ENCODE results near the gene RLF.
A peak's percentile ranks its signal among the peaks of the same experiment; 100 is the strongest.
"Not testable (repeated sequence)": the region's sequence is repeated elsewhere in the genome, so short reads cannot be mapped to it uniquely, and the experiment has no call there.

RLF gene

DNA sequence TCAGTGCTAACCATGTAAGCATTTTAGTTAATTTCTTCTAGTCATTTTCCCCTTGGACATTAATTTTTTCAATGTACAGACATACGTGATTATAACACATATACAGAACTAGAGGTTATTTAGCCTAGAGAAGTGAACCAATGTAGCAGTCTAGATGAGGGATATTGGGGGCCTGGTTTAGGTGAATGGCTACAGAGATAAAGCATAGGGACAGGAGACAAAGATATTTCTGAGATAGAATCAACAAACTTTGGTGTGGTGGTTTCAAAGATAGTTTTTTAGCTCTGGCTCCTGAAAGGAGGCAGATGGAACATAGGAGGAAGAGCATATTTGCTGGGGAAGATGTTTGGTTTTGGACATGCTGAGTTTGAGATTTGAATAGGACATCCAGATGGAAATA lies 23.0 kb downstream of the RLF start:
- H3K9me3 ChIP-seq: no peaks in the 10 kb centered on the region
- H3K36me3 ChIP-seq: peaks cover 4% of the 10 kb centered on the region

DNA sequence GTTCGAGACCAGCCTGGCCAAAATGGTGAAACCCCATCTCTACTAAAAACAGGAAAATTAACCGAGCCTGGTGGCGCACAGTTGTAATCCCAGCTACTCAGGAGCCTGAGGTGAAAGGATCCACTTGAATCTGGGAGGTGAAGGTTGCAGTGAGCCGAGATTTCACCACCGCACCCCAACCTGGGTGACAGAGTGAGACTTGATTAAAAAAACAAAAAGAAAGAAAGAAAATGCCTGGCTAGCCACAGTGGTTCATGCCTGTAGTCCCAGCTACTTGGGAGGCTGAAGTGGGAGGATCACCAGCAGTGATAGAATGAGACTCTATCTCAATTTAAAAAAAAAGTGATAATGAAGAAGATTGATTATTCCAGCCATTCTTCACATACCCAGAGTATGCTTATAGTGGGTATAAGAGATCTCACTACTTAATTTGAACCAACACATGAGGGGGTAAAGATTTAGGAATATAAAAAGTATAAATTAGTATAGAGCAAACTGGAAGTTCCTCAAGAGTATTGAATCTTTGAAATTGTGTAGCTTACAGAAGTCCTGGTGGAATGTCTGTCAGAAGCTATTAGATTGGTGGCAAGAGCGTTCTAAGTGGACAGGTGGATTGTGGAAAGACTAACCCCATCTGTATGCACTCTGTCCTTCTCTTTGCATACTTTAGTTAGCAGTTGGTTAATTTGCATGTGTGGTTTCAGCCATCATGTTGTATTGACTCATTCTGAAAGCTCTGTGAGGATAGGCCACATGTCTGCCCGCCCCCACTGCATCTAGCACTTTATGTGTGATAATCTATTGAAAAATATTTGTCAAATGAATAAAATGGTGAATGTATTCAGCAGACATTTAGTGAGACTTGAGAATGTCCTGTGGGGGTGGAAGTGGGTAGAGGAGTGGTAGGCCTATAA lies 25.0 kb downstream of the RLF start:
- Histone ChIP-seq H3K27ac (peak overlapping the region; percentile 15), H3K4me3 (ENCODE audit: low read depth in 1 of 2, low read length in 1 of 2) (no peak overlapping the region), H3K36me3 (peaks cover 19% of the 10 kb centered on the region), H3K4me1 (ENCODE audit: control insufficient read depth in 1 of 2, insufficient read depth in 1 of 2, low read depth in 1 of 2, low read length in 1 of 2) (peaks cover 0 to 4% of the 10 kb centered on the region in 2 experiments), H3K27me3 (no peaks in the 10 kb centered on the region), H3K9me3 (no peaks in the 10 kb centered on the region)
- TF ChIP-seq, protein P1, sequence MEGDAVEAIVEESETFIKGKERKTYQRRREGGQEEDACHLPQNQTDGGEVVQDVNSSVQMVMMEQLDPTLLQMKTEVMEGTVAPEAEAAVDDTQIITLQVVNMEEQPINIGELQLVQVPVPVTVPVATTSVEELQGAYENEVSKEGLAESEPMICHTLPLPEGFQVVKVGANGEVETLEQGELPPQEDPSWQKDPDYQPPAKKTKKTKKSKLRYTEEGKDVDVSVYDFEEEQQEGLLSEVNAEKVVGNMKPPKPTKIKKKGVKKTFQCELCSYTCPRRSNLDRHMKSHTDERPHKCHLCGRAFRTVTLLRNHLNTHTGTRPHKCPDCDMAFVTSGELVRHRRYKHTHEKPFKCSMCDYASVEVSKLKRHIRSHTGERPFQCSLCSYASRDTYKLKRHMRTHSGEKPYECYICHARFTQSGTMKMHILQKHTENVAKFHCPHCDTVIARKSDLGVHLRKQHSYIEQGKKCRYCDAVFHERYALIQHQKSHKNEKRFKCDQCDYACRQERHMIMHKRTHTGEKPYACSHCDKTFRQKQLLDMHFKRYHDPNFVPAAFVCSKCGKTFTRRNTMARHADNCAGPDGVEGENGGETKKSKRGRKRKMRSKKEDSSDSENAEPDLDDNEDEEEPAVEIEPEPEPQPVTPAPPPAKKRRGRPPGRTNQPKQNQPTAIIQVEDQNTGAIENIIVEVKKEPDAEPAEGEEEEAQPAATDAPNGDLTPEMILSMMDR (IDR thresholded peaks at IDR 0.05): no peak

More for the DNA sequence above, 23.0 kb downstream of the RLF start:
- no peaks in the 10 kb centered on the region for H3K27me3 ChIP-seq
- TF ChIP-seq, protein P1 (IDR thresholded peaks at IDR 0.05): no peak
- H3K27ac ChIP-seq: no peak overlapping the region
- H3K4me3 ChIP-seq (ENCODE audit: low read depth in 1 of 2, low read length in 1 of 2): no peak overlapping the region
- peaks cover 0 to 4% of the 10 kb centered on the region in 2 experiments for H3K4me1 ChIP-seq (ENCODE audit: control insufficient read depth in 1 of 2, insufficient read depth in 1 of 2, low read depth in 1 of 2, low read length in 1 of 2)

DNA sequence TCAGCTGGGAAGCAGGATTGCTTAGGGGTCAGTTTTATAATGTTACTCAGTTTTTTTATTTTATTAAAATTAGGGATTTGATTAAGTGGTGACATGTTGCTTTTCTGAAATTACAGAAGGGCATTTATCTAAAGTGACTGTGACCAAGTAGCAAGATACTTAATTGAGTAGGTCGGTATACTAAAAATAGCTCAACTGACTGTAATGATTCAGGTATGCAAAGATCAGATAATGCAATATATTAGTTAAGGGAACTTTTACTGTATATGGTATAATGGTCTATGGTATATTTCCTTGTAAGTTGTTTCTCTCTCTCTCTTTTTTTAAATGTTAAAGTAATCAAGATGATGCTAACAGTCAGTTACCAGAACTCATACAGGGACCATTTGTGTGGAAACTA lies 26.2 kb downstream of the RLF start:
- Histone ChIP-seq H3K4me1 (ENCODE audit: control insufficient read depth in 1 of 2, insufficient read depth in 1 of 2, low read depth in 1 of 2, low read length in 1 of 2) (no peaks in the 10 kb centered on the region), H3K27ac (no peak overlapping the region), H3K9me3 (no peaks in the 10 kb centered on the region), H3K27me3 (no peaks in the 10 kb centered on the region), H3K36me3 (peaks cover 30% of the 10 kb centered on the region), H3K4me3 (ENCODE audit: low read depth in 1 of 2, low read length in 1 of 2) (no peak overlapping the region)
- TF ChIP-seq, protein P1 (IDR thresholded peaks at IDR 0.05): no peak

DNA sequence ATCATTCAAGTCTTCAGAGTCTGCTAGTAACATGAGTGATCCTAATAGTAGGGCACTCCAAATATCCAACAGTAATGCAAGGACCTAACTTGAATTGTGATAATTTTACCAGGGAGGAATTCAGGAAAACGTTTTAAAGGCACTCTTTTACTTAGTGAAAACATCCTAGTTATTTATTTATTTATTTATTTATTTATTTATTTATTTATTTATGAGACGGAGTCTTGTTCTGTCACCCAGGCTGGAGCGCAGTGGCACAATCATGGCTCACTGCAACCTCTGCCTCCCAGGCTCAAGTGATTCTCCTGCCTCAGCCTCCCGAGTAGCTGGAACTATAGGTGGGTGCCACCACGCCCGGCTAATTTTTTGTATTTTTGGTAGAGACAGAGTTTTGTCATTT lies 33.5 kb downstream of the RLF start:
- H3K27me3 ChIP-seq; H3K9me3 ChIP-seq; H3K4me3 ChIP-seq (ENCODE audit: low read depth in 1 of 2, low read length in 1 of 2); H3K27ac ChIP-seq; H3K4me1 ChIP-seq (ENCODE audit: control insufficient read depth in 1 of 2, insufficient read depth in 1 of 2, low read depth in 1 of 2, low read length in 1 of 2): not testable (repeated sequence)
- H3K36me3 ChIP-seq: peaks cover 57% of the 10 kb centered on the region

DNA sequence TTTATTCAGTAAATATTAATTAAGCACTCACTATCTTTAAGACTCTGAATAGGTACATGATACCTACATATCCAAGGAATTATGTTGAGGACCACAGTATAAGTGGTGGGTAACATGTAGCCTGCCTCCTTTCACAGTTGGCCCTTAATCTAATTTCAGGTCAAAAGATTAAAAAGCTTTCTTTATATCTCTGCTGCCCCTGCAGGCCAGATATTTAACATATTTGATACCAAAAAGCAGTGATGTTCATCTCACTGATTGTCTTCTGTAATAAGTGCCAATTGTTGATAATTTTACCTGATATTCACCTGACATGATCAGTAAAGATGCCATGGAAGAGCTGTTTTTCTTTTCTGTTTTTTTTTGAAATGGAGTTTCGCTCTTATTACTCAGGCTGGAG lies 36.5 kb downstream of the RLF start:
- peaks cover 40% of the 10 kb centered on the region for H3K36me3 ChIP-seq
- H3K27ac ChIP-seq: no peak overlapping the region
- TF ChIP-seq, protein P1 (IDR thresholded peaks at IDR 0.05): no peak
- H3K4me1 ChIP-seq (ENCODE audit: control insufficient read depth in 1 of 2, insufficient read depth in 1 of 2, low read depth in 1 of 2, low read length in 1 of 2): no peaks in the 10 kb centered on the region
- no peaks in the 10 kb centered on the region for H3K9me3 ChIP-seq
- H3K27me3 ChIP-seq: no peaks in the 10 kb centered on the region
- no peak overlapping the region for H3K4me3 ChIP-seq (ENCODE audit: low read depth in 1 of 2, low read length in 1 of 2)

DNA sequence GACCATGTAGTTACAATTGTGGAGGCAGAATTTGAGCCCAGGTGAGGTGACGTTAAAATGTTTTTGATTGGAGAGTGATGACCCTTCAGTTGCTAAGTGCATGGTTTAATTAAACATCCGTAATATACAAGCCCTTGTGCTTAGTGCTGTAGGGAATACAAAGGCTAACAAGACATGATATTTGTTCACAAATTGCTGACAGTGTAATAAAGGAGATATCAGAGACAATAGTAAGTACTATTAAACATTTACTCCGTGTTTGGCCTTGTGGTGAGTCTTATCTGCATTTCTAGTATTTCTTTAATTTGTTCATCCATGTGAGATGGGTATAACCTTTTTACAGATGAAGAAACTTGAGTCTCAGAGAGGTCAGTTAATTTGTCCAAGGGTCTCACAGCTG lies 37.9 kb downstream of the RLF start:
- Histone ChIP-seq H3K27ac (no peak overlapping the region), H3K4me3 (ENCODE audit: low read depth in 1 of 2, low read length in 1 of 2) (no peak overlapping the region), H3K4me1 (ENCODE audit: control insufficient read depth in 1 of 2, insufficient read depth in 1 of 2, low read depth in 1 of 2, low read length in 1 of 2) (no peaks in the 10 kb centered on the region), H3K36me3 (peaks cover 48% of the 10 kb centered on the region), H3K9me3 (no peaks in the 10 kb centered on the region), H3K27me3 (no peaks in the 10 kb centered on the region)
- TF ChIP-seq, protein P1 (IDR thresholded peaks at IDR 0.05): no peak
